IMR-90 (cell line): ENCODE results near the gene SLC30A7. TPM values are rescaled to one million over a fixed set of nuclear protein-coding genes. Genes with fewer than 3 reads are reported as not detected.

Source experiments
- ATAC-seq: fragments of 200-7000 bp; cut with Tn5 transposase; 2 replicates; pipeline ENCODE4 v1.9.1; 2020; ENCODE audit warnings: low read depth, mild to moderate bottlenecking, moderate library complexity
- BruUV-seq: library from RNA; stranded (reverse); fragments of 400-500 nt; replicated peaks from 2 replicates; lab custom pipeline; 2021; lab: Mats Ljungman, UMichigan
- CTCF ChIA-PET: fragments of 300-600 bp; formaldehyde crosslinking; extraction: SDS; loops from one replicate; lab custom pipeline; 2021; ENCODE audit warnings: antibody characterized with exemption; lab: Yijun Ruan, JAX
- POLR2A ChIA-PET: fragments of 300-600 bp; sonication (Branson Sonifier 250); formaldehyde crosslinking; loops from one replicate; lab custom pipeline; 2022; ENCODE audit warnings: antibody characterized with exemption; ENCODE audit not compliant: unreplicated experiment; lab: Charles Lee
- DNase-seq: peaks from one replicate; pipeline ENCODE4 v3.0.0; 2013
- H2AFZ ChIP-seq: replicated peaks from 2 replicates; pipeline ENCODE3; 2013; ENCODE audit warnings: low read length, mild to moderate bottlenecking; ENCODE audit not compliant: poor library complexity
- H2AK5ac ChIP-seq: 2 replicates; pipeline ENCODE4 v1.6.1; 2013; ENCODE audit warnings: low read depth, low read length, inconsistent platforms
- H2AK9ac ChIP-seq: replicated peaks from 2 replicates; pipeline ENCODE3; 2013; ENCODE audit warnings: mild to moderate bottlenecking, low read depth, low read length, moderate library complexity; ENCODE audit not compliant: poor library complexity
- H2BK120ac ChIP-seq: 2 replicates; pipeline ENCODE4 v1.6.1; 2013; ENCODE audit warnings: low read depth, low read length, inconsistent platforms
- H2BK15ac ChIP-seq: 3 replicates; pipeline ENCODE4 v1.6.1; 2013; ENCODE audit warnings: low read depth, low read length, inconsistent platforms
- H2BK20ac ChIP-seq: 2 replicates; pipeline ENCODE4 v1.6.1; 2013; ENCODE audit warnings: low read depth, mild to moderate bottlenecking, inconsistent platforms, low read length, moderate library complexity
- H2BK5ac ChIP-seq: 2 replicates; pipeline ENCODE4 v1.6.1; 2013; ENCODE audit warnings: mild to moderate bottlenecking, low read depth, low read length, inconsistent platforms; ENCODE audit not compliant: poor library complexity, severe bottlenecking
- H3K14ac ChIP-seq: replicated peaks from 2 replicates; pipeline ENCODE4 v1.6.1; 2013; ENCODE audit warnings: low read depth, low read length, inconsistent platforms
- H3K18ac ChIP-seq: 2 replicates; pipeline ENCODE4 v1.6.1; 2013; ENCODE audit warnings: low read depth, low read length, control low read depth
- H3K23ac ChIP-seq: 2 replicates; pipeline ENCODE4 v1.6.1; 2013; ENCODE audit warnings: low read depth, low read length, inconsistent platforms
- H3K27ac ChIP-seq: 2 replicates; pipeline ENCODE4 v1.5.1; 2013; ENCODE audit warnings: mild to moderate bottlenecking, control low read depth, low read length; ENCODE audit not compliant: insufficient read depth
- H3K27me3 ChIP-seq: 2 replicates; pipeline ENCODE4 v1.6.1; 2013; ENCODE audit warnings: low read length; ENCODE audit not compliant: control insufficient read depth, insufficient read depth
- H3K36me3 ChIP-seq: 2 replicates; pipeline ENCODE4 v1.6.1; 2013; ENCODE audit warnings: low read length, mixed read lengths; ENCODE audit not compliant: control insufficient read depth, insufficient read depth
- H3K4ac ChIP-seq: 2 replicates; pipeline ENCODE4 v1.6.1; 2013; ENCODE audit warnings: low read depth, low read length, inconsistent platforms
- H3K4me1 ChIP-seq: 2 replicates; pipeline ENCODE4 v1.6.1; 2013; ENCODE audit warnings: low read length, mixed read lengths; ENCODE audit not compliant: control insufficient read depth, insufficient read depth
- H3K4me2 ChIP-seq: 2 replicates; pipeline ENCODE4 v1.6.1; 2013; ENCODE audit warnings: low read depth, mild to moderate bottlenecking, control low read depth, low read length, moderate library complexity
- H3K4me3 ChIP-seq: 2 replicates; pipeline ENCODE4 v1.5.1; 2013; ENCODE audit warnings: low read depth, mild to moderate bottlenecking, control low read depth, low read length, moderate library complexity; ENCODE audit not compliant: insufficient read depth
- H3K56ac ChIP-seq: 2 replicates; pipeline ENCODE4 v1.6.1; 2013; ENCODE audit warnings: low read length, inconsistent platforms; ENCODE audit not compliant: insufficient read depth; ENCODE audit errors: extremely low read depth
- H3K79me1 ChIP-seq, 2 experiments: 2 replicates each; pipeline ENCODE4 v1.6.1; 2013; ENCODE audit warnings: low read length in 2 of 2, inconsistent platforms in 1 of 2, low read depth in 1 of 2
- H3K9ac ChIP-seq: 2 replicates; pipeline ENCODE4 v1.6.1; 2013; ENCODE audit warnings: low read depth, low read length, control low read depth
- H3K9me1 ChIP-seq: 2 replicates; pipeline ENCODE4 v1.6.1; 2013; ENCODE audit warnings: low read length, inconsistent platforms; ENCODE audit not compliant: insufficient read depth
- H3K9me3 ChIP-seq: 2 replicates; pipeline ENCODE4 v1.6.1; 2013; ENCODE audit warnings: low read length; ENCODE audit not compliant: control insufficient read depth, insufficient read depth
- H4K20me1 ChIP-seq: 2 replicates; pipeline ENCODE4 v1.6.1; 2013; ENCODE audit warnings: low read length, inconsistent platforms; ENCODE audit not compliant: insufficient read depth
- H4K5ac ChIP-seq: 2 replicates; pipeline ENCODE4 v1.6.1; 2013; ENCODE audit warnings: mild to moderate bottlenecking, low read depth, low read length, control low read depth
- H4K8ac ChIP-seq, 2 experiments: 2 replicates each; pipeline ENCODE4 v1.6.1; 2013; ENCODE audit warnings: low read depth in 2 of 2, low read length in 2 of 2, control low read depth in 1 of 2, inconsistent platforms in 1 of 2
- H4K91ac ChIP-seq: 2 replicates; pipeline ENCODE4 v1.6.1; 2013; ENCODE audit warnings: low read depth, low read length, inconsistent platforms; ENCODE audit not compliant: insufficient read depth
- CEBPB ChIP-seq: IDR thresholded peaks from 2 replicates; pipeline ENCODE4 v1.6.1; 2012; ENCODE audit warnings: low read depth, low read length, improper control_type of control experiment
- MAFK ChIP-seq: IDR thresholded peaks from 2 replicates; pipeline ENCODE4 v1.6.1; 2012; ENCODE audit warnings: low read depth, low read length, improper control_type of control experiment
- MAZ ChIP-seq: IDR thresholded peaks from 2 replicates; pipeline ENCODE4 v1.6.1; 2012; ENCODE audit warnings: low read depth, mild to moderate bottlenecking, low read length, improper control_type of control experiment, moderate library complexity, borderline replicate concordance
- WGBS, 2 experiments: methylation state at CpG; one replicate each; pipeline versions ENCODE4 v1.1.5 to v1.1.7; 2013; ENCODE audit warnings: missing lambda C conversion rate in 2 of 2; ENCODE audit not compliant: insufficient read length in 1 of 2; ENCODE audit errors: extremely low coverage in 2 of 2; 5-methylcytosine and 5-hydroxymethylcytosine counted together
- dilution Hi-C: fragments of 300-500 bp; cut with HindIII; formaldehyde crosslinking; loops from one replicate; pipeline ENCODE4 v1.14.3; 2018; ENCODE audit warnings: low sequenced_read_pairs; ENCODE audit not compliant: unreplicated experiment
- in situ Hi-C: fragments of 300-500 bp; cut with MboI; formaldehyde crosslinking; loops from 3 replicates; pipeline ENCODE4 v1.14.3; 2019; ENCODE audit warnings: low sequenced_read_pairs, inconsistent platforms, mixed read lengths
- intact Hi-C: fragments of 100-400 bp; cut with micrococcal nuclease; formaldehyde crosslinking; loops from 2 replicates; pipeline ENCODE4 v1.10.0; 2022
- polyA plus RNA-seq, 3 experiments: library from polyadenylated mRNA; depleted of rRNA; stranded (reverse); fragments of >200 nt; gene quantifications; 2 replicates each; pipeline ENCODE4 v1.2.3, GENCODE V29; 2012; ENCODE audit warnings: low replicate concordance in 1 of 3
- total RNA-seq: library from RNA; depleted of rRNA; stranded (reverse); fragments of >200 nt; gene quantifications from 2 replicates; pipeline ENCODE4 v1.2.3, GENCODE V29; 2012
- TF ChIP-seq, protein P1 (sequence below): conservative IDR thresholded peaks from 2 replicates; pipeline ENCODE4 v1.5.1; 2012; ENCODE audit warnings: mild to moderate bottlenecking, low read depth, low read length, improper control_type of control experiment

SLC30A7 gene
- total and polyA plus RNA-seq, 2 of the 4 experiments (the other 2 are of a cell fraction), result 8.4 to 60.2 TPM

DNA sequence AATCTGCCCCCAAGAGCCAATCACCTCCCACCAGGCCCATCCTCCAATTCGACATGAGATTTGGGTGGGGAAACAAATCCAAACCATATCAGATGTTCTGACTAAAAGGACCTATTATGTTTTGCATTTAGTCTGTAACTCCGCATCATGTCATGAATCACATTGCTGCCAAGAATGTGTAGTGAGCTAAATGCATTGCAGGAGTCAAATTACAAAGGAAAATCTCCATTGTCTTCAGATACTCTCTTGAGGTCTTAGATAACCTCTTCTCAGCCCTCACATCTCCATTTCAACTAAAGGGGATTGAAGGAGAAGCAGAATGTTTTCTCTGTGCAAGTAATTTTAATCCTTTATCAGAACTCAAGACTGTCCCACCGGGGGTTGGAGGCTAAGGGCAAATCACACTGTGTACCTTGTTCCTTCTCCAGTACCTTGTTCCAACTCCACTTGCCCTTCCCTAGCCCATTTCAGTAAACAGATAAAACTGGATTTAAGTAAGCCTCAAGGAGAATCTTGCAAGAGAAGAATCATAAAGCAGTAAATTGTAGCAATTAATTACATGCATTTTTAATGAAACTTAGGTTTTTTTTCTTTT, 35.4 kb upstream of the SLC30A7 start (continued):
- TF ChIP-seq MAZ, result no peak

DNA sequence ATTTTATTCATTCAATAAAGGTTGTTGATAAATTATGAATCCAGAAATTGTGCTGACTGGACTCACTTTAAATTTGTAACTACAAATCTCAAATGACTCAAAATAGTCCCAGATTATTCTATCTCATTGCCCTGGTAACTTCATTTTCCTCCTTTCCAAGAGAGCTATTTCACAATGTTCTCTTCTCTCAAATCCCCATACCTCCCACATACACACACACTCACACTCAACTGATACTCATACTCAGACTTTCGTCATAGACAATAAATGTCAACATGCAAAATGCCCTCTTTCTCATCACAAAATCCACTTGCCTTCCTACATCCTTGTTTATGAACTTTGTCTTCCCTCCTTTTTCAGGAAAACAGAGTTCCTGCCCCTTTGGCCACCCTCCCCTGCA, 34.5 kb upstream of the SLC30A7 start:
- Histone ChIP-seq H3K36me3 (no peaks in the 10 kb centered on the region), H3K4me3 (no peak overlapping the region), H2BK120ac (peak overlapping the region; percentile 92), H3K23ac (0 out of 2 replicates have a peak overlapping the region, but pooled peaks have one; percentile 19), H3K27ac (no peak overlapping the region), H4K20me1 (no peaks in the 10 kb centered on the region), H2AK9ac (no peak overlapping the region), H4K8ac (peak overlapping the region in 1 of 2 experiments; percentile 46; a peak in 2 of 4 replicates), H3K9ac (no peak overlapping the region), H3K14ac (0 out of 2 replicates have a peak overlapping the region, but pooled peaks have one; percentile 22), H3K56ac (no peak overlapping the region), H3K18ac (peak overlapping the region; percentile 61; the same call in 1 of the 2 replicates), H3K79me1 (no peaks in the 10 kb centered on the region), H3K4ac (peak overlapping the region; percentile 88), H3K4me2 (no peak overlapping the region), H2BK20ac (peak overlapping the region; percentile 95), H2BK15ac (peak overlapping the region; percentile 53; the same call in 2 of the 3 replicates), H2AK5ac (peak overlapping the region; percentile 80), H3K9me3 (peaks cover 2% of the 10 kb centered on the region; the same call in 1 of the 2 replicates), H2AFZ (no peak overlapping the region), H3K4me1 (peaks cover 18% of the 10 kb centered on the region), H2BK5ac (peak overlapping the region; percentile 81), H4K91ac (peak overlapping the region; percentile 63; the same call in 1 of the 2 replicates), H3K9me1 (no peaks in the 10 kb centered on the region; the same call in 1 of the 2 replicates), H4K5ac (peak overlapping the region; percentile 45; the same call in 1 of the 2 replicates), H3K27me3 (no peaks in the 10 kb centered on the region)
- BruUV-seq, result no TSS peak
- 100% methylated on average over 1 of the region's 1 CpG for WGBS, 2 experiments
- intact Hi-C loops (no loop called here), dilution Hi-C loops (no loop called here), in situ Hi-C loops (loop anchor here (5.0 to 10.0 kb wide), 3 partner anchors 254 to 1057 kb away; no protein-coding TSS in a partner anchor)
- TF ChIP-seq, protein P1, sequence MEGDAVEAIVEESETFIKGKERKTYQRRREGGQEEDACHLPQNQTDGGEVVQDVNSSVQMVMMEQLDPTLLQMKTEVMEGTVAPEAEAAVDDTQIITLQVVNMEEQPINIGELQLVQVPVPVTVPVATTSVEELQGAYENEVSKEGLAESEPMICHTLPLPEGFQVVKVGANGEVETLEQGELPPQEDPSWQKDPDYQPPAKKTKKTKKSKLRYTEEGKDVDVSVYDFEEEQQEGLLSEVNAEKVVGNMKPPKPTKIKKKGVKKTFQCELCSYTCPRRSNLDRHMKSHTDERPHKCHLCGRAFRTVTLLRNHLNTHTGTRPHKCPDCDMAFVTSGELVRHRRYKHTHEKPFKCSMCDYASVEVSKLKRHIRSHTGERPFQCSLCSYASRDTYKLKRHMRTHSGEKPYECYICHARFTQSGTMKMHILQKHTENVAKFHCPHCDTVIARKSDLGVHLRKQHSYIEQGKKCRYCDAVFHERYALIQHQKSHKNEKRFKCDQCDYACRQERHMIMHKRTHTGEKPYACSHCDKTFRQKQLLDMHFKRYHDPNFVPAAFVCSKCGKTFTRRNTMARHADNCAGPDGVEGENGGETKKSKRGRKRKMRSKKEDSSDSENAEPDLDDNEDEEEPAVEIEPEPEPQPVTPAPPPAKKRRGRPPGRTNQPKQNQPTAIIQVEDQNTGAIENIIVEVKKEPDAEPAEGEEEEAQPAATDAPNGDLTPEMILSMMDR, result no peak
- TF ChIP-seq MAFK (0 out of 2 replicates have a peak, but pooled peaks have one; percentile 41), CEBPB (peak; percentile 79)
- DNase-seq, result peak; percentile 19
- no peak for ATAC-seq
- ChIA-PET CTCF (no interaction called here), POLR2A (no interaction called here)
